ENCODE data around the gene CAMK1.

The CAMK1 gene

GRCh38 chr3:9742560-9742959 lies 27.2 kb downstream of the CAMK1 start:
- DNase-seq (ENCODE audit: low read depth in 2 of 2), result no peak

- no peak for DNase-seq (ENCODE audit: low read depth in 2 of 2)
Observed at GRCh38 chr3:9739181-9739580, 30.6 kb downstream of the CAMK1 start.

GRCh38 chr3:9736831-9737230 lies 32.9 kb downstream of the CAMK1 start:
- DNase-seq (ENCODE audit: low read depth in 2 of 2), result no peak

- no peak for DNase-seq (ENCODE audit: low read depth in 2 of 2)
Observed at GRCh38 chr3:9732740-9733115, 37.0 kb downstream of the CAMK1 start.

GRCh38 chr3:9732080-9732739 lies 37.5 kb downstream of the CAMK1 start:
- DNase-seq (ENCODE audit: low read depth in 2 of 2), result no peak

GRCh38 chr3:9731206-9732079 lies 38.3 kb downstream of the CAMK1 start, which contains the start of gene BRPF1:
BRPF1 (plus strand) TSS chr3:9731735; CDS start chr3:9734141, 2,406 bp downstream.
- peak; percentile 98 to 99 for DNase-seq (ENCODE audit: low read depth in 2 of 2)

GRCh38 chr3:9730657-9731205 lies 39.0 kb downstream of the CAMK1 start:
- DNase-seq (ENCODE audit: low read depth in 2 of 2), result no peak

GRCh38 chr3:9729419-9729818 lies 40.3 kb downstream of the CAMK1 start:
- no peak for DNase-seq (ENCODE audit: low read depth in 2 of 2)

GRCh38 chr3:9727743-9728142 lies 42.0 kb downstream of the CAMK1 start:
- no peak for DNase-seq (ENCODE audit: low read depth in 2 of 2)

- DNase-seq (ENCODE audit: low read depth in 2 of 2), result no peak
Observed at GRCh38 chr3:9727041-9727595, 42.6 kb downstream of the CAMK1 start.

- DNase-seq (ENCODE audit: low read depth in 2 of 2), result no peak
Observed at GRCh38 chr3:9725775-9726515, 43.8 kb downstream of the CAMK1 start.

- DNase-seq (ENCODE audit: low read depth in 2 of 2), result no peak
Observed at GRCh38 chr3:9721700-9722060, 48.1 kb downstream of the CAMK1 start.

- DNase-seq (ENCODE audit: low read depth in 2 of 2), result no peak
Observed at GRCh38 chr3:9721015-9721699, 48.6 kb downstream of the CAMK1 start.

- DNase-seq (ENCODE audit: low read depth in 2 of 2), result no peak
Observed at GRCh38 chr3:9718118-9718517, 51.6 kb downstream of the CAMK1 start.

GRCh38 chr3:9717563-9717962 lies 52.2 kb downstream of the CAMK1 start:
- no peak for DNase-seq (ENCODE audit: low read depth in 2 of 2)

GRCh38 chr3:9716801-9717555 lies 52.8 kb downstream of the CAMK1 start:
- no peak for DNase-seq (ENCODE audit: low read depth in 2 of 2)

GRCh38 chr3:9715764-9716437 lies 53.8 kb downstream of the CAMK1 start:
- peak; percentile 59 to 61 for DNase-seq (ENCODE audit: low read depth in 2 of 2)

GRCh38 chr3:9715136-9715535 lies 54.6 kb downstream of the CAMK1 start:
- DNase-seq (ENCODE audit: low read depth in 2 of 2), result no peak

- no peak for DNase-seq (ENCODE audit: low read depth in 2 of 2)
Observed at GRCh38 chr3:9713142-9713541, 56.6 kb downstream of the CAMK1 start.

- DNase-seq (ENCODE audit: low read depth in 2 of 2), result no peak
Observed at GRCh38 chr3:9712415-9712814, 57.3 kb downstream of the CAMK1 start.

All from fibroblast of skin of left biceps (primary cell).